Neuronal stem cell (in vitro differentiated cells): ENCODE data around the gene BTBD8.

ENCODE experiments used
- DNase-seq: peaks from one replicate; pipeline ENCODE4 v3.0.0-alpha.2; 2013; ENCODE audit warnings: low spot score
- H2AFZ ChIP-seq: one replicate; pipeline ENCODE4 v1.6.1; 2013; ENCODE audit warnings: mild to moderate bottlenecking, low read length, inconsistent platforms
- H2AK5ac ChIP-seq: 2 replicates; pipeline ENCODE4 v1.6.1; 2013; ENCODE audit warnings: low read depth, mild to moderate bottlenecking, inconsistent platforms, low read length, moderate library complexity, mixed read lengths
- H2BK120ac ChIP-seq: 2 replicates; pipeline ENCODE4 v1.6.1; 2013; ENCODE audit warnings: low read depth, mild to moderate bottlenecking, inconsistent platforms, low read length, moderate library complexity, mixed read lengths
- H2BK12ac ChIP-seq: one replicate; pipeline ENCODE4 v1.6.1; 2013; ENCODE audit warnings: low read length, inconsistent platforms
- H2BK15ac ChIP-seq: 2 replicates; pipeline ENCODE4 v1.6.1; 2013; ENCODE audit warnings: mild to moderate bottlenecking, low read length, inconsistent platforms, mixed read lengths
- H2BK5ac ChIP-seq: one replicate; pipeline ENCODE4 v1.6.1; 2013; ENCODE audit warnings: inconsistent platforms, mild to moderate bottlenecking, low read length, moderate library complexity
- H3K14ac ChIP-seq: one replicate; pipeline ENCODE4 v1.6.1; 2013; ENCODE audit warnings: low read length, inconsistent platforms
- H3K18ac ChIP-seq: 2 replicates; pipeline ENCODE4 v1.6.1; 2013; ENCODE audit warnings: low read length, inconsistent platforms
- H3K23ac ChIP-seq: 2 replicates; pipeline ENCODE4 v1.6.1; 2013; ENCODE audit warnings: low read depth, mild to moderate bottlenecking, mixed read lengths, low read length, inconsistent platforms; ENCODE audit not compliant: poor library complexity
- H3K27ac ChIP-seq: replicated peaks from 3 replicates; pipeline ENCODE4 v1.5.1; 2013; ENCODE audit warnings: low read length, inconsistent platforms
- H3K27me3 ChIP-seq, 3 experiments: 2 replicates each; pipeline ENCODE4 v1.6.1; 2013; ENCODE audit warnings: low read length in 3 of 3, mild to moderate bottlenecking in 2 of 3, inconsistent platforms in 1 of 3, low read depth in 1 of 3, mixed read lengths in 1 of 3, moderate library complexity in 1 of 3; ENCODE audit not compliant: control insufficient read depth in 3 of 3, insufficient read depth in 3 of 3
- H3K36me3 ChIP-seq, 2 donors: replicated peaks in 1 of 2; 2 replicates each; pipeline ENCODE4 v1.6.1; 2013; ENCODE audit warnings: low read length in 2 of 2; ENCODE audit not compliant: control insufficient read depth in 2 of 2, insufficient read depth in 2 of 2
- H3K4ac ChIP-seq: 2 replicates; pipeline ENCODE4 v1.6.1; 2013; ENCODE audit warnings: inconsistent platforms, mild to moderate bottlenecking, low read length, moderate library complexity
- H3K4me1 ChIP-seq, 2 donors: 1 replicate in 1 of 2; 2 replicates in 1 of 2; pipeline ENCODE4 v1.6.1; 2013; ENCODE audit warnings: low read length in 2 of 2, low read depth in 1 of 2; ENCODE audit not compliant: control insufficient read depth in 2 of 2, insufficient read depth in 1 of 2
- H3K4me2 ChIP-seq: one replicate; pipeline ENCODE4 v1.6.1; 2013; ENCODE audit warnings: mild to moderate bottlenecking, low read length, inconsistent platforms; ENCODE audit not compliant: insufficient read depth, poor library complexity, severe bottlenecking
- H3K4me3 ChIP-seq, 2 donors: 2 replicates each; pipeline ENCODE4 v1.5.1; 2013; ENCODE audit warnings: low read length in 2 of 2, mild to moderate bottlenecking in 2 of 2, inconsistent platforms in 1 of 2, moderate library complexity in 1 of 2
- H3K79me1 ChIP-seq: one replicate; pipeline ENCODE4 v1.6.1; 2013; ENCODE audit warnings: low read depth, mild to moderate bottlenecking, inconsistent platforms, low read length, moderate library complexity
- H3K9ac ChIP-seq: one replicate; pipeline ENCODE4 v1.6.1; 2013; ENCODE audit warnings: mild to moderate bottlenecking, low read depth, low read length, inconsistent platforms; ENCODE audit not compliant: poor library complexity
- H3K9me3 ChIP-seq, 2 donors: replicated peaks in 1 of 2; 2 replicates each; pipeline versions ENCODE3 to v1.6.1; 2013; ENCODE audit warnings: low read length in 2 of 2, mild to moderate bottlenecking in 2 of 2, inconsistent platforms in 1 of 2, low read depth in 1 of 2, mixed read lengths in 1 of 2, moderate library complexity in 1 of 2; ENCODE audit not compliant: control insufficient read depth in 2 of 2, insufficient read depth in 1 of 2
- H4K8ac ChIP-seq: one replicate; pipeline ENCODE4 v1.6.1; 2013; ENCODE audit warnings: low read depth, mild to moderate bottlenecking, inconsistent platforms, low read length, moderate library complexity
- H4K91ac ChIP-seq: one replicate; pipeline ENCODE4 v1.6.1; 2013; ENCODE audit warnings: low read length, low read depth, mild to moderate bottlenecking, inconsistent platforms; ENCODE audit not compliant: poor library complexity
- WGBS, 2 donors: extraction: QIAGEN DNeasy Blood & Tissue Kit; methylation state at CpG; one replicate each; pipeline ENCODE4 v1.1.7; 2013; ENCODE audit warnings: missing lambda C conversion rate in 2 of 2, mixed read lengths in 1 of 2; ENCODE audit not compliant: insufficient read length in 2 of 2, insufficient replicate concordance in 1 of 2; ENCODE audit errors: extremely low coverage in 2 of 2; 5-methylcytosine and 5-hydroxymethylcytosine counted together

BTBD8 gene

DNA sequence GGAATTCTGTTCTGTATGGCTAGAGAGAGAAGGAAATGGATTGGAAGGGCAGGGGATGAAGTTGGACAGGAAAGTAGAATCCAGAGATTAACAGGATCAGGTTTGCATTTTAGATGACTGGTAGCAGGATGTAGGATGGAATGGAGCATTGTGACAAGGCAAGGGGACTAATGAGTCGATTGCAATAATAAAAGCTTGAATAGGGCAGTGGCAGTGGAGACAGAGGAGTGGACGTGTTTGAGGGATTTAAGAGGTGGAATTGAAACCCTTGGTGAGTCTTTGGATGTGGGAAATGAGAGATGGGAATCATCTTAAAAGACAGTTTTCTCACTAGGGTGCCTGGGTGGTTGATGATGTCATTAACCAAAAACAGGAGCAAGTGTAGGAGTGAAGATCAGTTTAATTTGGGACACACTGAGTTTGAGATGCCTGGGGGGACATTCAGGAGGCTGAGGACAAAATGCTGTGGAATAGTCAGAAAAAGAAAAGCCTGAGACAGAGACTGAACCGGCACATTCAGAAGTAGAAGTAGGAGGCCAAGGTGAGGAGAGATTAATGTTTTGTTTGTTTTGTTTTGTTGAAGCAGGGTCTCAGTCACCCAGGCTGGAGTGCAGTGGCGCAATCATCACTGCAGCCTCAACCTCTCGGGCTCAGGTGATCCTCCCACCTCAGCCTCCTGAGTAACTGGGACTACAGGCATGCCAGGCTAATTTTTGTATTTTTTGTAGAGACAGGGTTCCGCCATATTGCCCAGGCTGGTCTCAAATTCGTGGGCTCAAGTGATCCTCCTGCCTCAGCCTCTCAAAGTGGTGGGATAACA, 108.5 kb downstream of the BTBD8 start:
- no CpG with 5 or more reads among the region's 7 CpGs for WGBS, 2 donors

GRCh38 chr1:92191726-92192125, 111.6 kb downstream of the BTBD8 start:
- Histone ChIP-seq H4K91ac (no peak overlapping the region), H2BK12ac (no peak overlapping the region), H3K4me1 (no peaks in the 10 kb centered on the region), H3K14ac (no peak overlapping the region), H3K27me3 (no peaks in the 10 kb centered on the region), H3K4ac (no peak overlapping the region), H2BK15ac (no peak overlapping the region), H3K23ac (no peak overlapping the region), H3K79me1 (no peaks in the 10 kb centered on the region), H3K4me2 (no peak overlapping the region), H3K9me3 (no peaks in the 10 kb centered on the region), H2AFZ (peak overlapping the region; percentile 49), H2AK5ac (no peak overlapping the region), H2BK5ac (no peak overlapping the region), H3K4me3 (no peak overlapping the region), H2BK120ac (no peak overlapping the region), H3K27ac (no peak overlapping the region), H3K9ac (no peak overlapping the region), H3K18ac (no peak overlapping the region), H4K8ac (no peak overlapping the region), H3K36me3 (no peaks in the 10 kb centered on the region)
- no peak for DNase-seq
- no CpG with 5 or more reads among the region's 2 CpGs for WGBS, 2 donors

More for the DNA sequence above, 108.5 kb downstream of the BTBD8 start:
- Histone ChIP-seq H3K27ac (no peak overlapping the region), H2AK5ac (no peak overlapping the region), H2BK12ac (no peak overlapping the region), H3K9me3 (no peaks in the 10 kb centered on the region), H2AFZ (no peak overlapping the region), H3K36me3 (no peaks in the 10 kb centered on the region), H3K4me2 (no peak overlapping the region), H3K4me3 (no peak overlapping the region), H4K91ac (no peak overlapping the region), H3K18ac (no peak overlapping the region), H2BK5ac (no peak overlapping the region), H2BK120ac (no peak overlapping the region), H3K23ac (no peak overlapping the region), H3K9ac (no peak overlapping the region), H2BK15ac (no peak overlapping the region), H3K4me1 (peaks cover 0 to 5% of the 10 kb centered on the region in 2 donors), H4K8ac (no peak overlapping the region), H3K79me1 (peaks cover 1% of the 10 kb centered on the region), H3K14ac (no peak overlapping the region), H3K4ac (no peak overlapping the region), H3K27me3 (no peaks in the 10 kb centered on the region)
- no peak for DNase-seq

DNA sequence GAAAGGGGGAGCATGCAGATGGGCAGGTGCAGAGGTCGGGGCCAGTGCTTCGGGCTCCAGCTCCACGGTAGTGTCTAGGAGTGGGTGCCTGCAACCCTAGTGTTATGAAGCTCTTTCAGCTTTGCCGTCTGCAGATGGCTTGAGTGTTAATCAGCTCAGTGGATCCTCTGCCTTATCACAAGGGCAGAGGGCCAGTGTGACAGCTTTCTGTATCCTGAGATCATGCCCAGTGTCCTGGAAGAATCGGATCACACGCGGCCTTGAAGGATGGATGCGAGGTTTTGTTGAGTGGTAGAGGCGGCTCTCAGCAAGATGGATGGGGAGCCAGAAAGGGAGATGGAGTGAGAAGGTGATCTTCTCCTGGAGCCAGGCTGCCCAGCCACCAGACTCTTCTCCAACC, 112.1 kb downstream of the BTBD8 start:
- Histone ChIP-seq H3K18ac (no peak overlapping the region), H4K8ac (no peak overlapping the region), H3K4ac (no peak overlapping the region), H3K27ac (no peak overlapping the region), H3K4me1 (no peaks in the 10 kb centered on the region), H3K14ac (no peak overlapping the region), H3K4me3 (no peak overlapping the region), H3K36me3 (no peaks in the 10 kb centered on the region), H2BK120ac (no peak overlapping the region), H2AFZ (peak overlapping the region; percentile 49), H3K27me3 (no peaks in the 10 kb centered on the region), H3K23ac (no peak overlapping the region), H2BK15ac (no peak overlapping the region), H2BK12ac (no peak overlapping the region), H3K9ac (no peak overlapping the region), H3K4me2 (no peak overlapping the region), H3K79me1 (no peaks in the 10 kb centered on the region), H3K9me3 (no peaks in the 10 kb centered on the region), H2AK5ac (no peak overlapping the region), H4K91ac (no peak overlapping the region), H2BK5ac (no peak overlapping the region)
- DNase-seq, result no peak
- no CpG with 5 or more reads among the region's 9 CpGs for whole genome bisulfite sequencing, 2 donors

DNA sequence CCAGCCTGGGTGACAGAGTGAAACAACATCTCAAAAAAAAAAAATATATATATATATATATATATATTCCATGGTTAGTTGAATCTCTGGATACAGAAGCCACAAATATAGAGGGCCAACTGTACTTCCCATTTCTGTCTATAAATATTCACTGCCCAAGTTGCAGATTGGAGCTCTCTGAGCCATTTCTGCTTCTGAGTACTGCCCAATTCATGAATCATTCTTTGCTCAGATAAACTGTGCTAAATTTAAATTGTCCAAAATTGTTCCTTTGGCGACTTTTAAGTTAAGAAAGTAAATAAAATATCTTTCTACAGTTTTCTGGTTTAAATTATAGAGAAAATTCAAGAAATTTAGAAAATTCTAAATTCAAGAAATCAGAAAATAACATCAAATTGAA, 114.4 kb downstream of the BTBD8 start:
- WGBS, 2 donors, result no CpG with 5 or more reads among the region's 1 CpG

More for the DNA sequence above, 114.4 kb downstream of the BTBD8 start:
- H3K36me3 ChIP-seq, result no peaks in the 10 kb centered on the region
- H3K27ac ChIP-seq, result no peak overlapping the region
- H3K9ac ChIP-seq, result no peak overlapping the region
- H2AK5ac ChIP-seq, result no peak overlapping the region
- DNase-seq, result no peak
- no peaks in the 10 kb centered on the region for H3K79me1 ChIP-seq
- no peak overlapping the region for H2BK5ac ChIP-seq
- no peak overlapping the region for H4K91ac ChIP-seq
- H3K4me3 ChIP-seq, result no peak overlapping the region
- no peak overlapping the region for H3K4ac ChIP-seq
- H2BK12ac ChIP-seq, result no peak overlapping the region
- H2BK120ac ChIP-seq, result no peak overlapping the region
- H3K23ac ChIP-seq, result no peak overlapping the region
- H2BK15ac ChIP-seq, result no peak overlapping the region
- H3K27me3 ChIP-seq, result no peaks in the 10 kb centered on the region
- no peaks in the 10 kb centered on the region for H3K9me3 ChIP-seq
- no peak overlapping the region for H3K4me2 ChIP-seq
- H3K18ac ChIP-seq, result no peak overlapping the region
- no peak overlapping the region for H4K8ac ChIP-seq
- no peaks in the 10 kb centered on the region for H3K4me1 ChIP-seq
- no peak overlapping the region for H2AFZ ChIP-seq
- H3K14ac ChIP-seq, result no peak overlapping the region
